HepG2 (cell line): Measurements from ENCODE around the gene FOSL2. TPM values are rescaled to one million over a fixed set of nuclear protein-coding genes. Genes with fewer than 3 reads are reported as not detected.

ENCODE experiments used
- ATRX ChIP-seq: sonication (generic); formaldehyde crosslinking; IDR thresholded peaks from 2 replicates; pipeline ENCODE4 v1.4.0; 2020; ENCODE audit warnings: missing genetic modification reagents, borderline replicate concordance
- BORCS8-MEF2B ChIP-seq: sonication (generic); formaldehyde crosslinking; IDR thresholded peaks from 2 replicates; pipeline ENCODE4 v1.8.0; 2022; ENCODE audit warnings: mild to moderate bottlenecking, missing genetic modification reagents
- FOXP4 ChIP-seq: sonication (generic); formaldehyde crosslinking; IDR thresholded peaks from 2 replicates; pipeline ENCODE4 v1.4.0; 2020; ENCODE audit warnings: missing genetic modification reagents
- HNRNPUL1 ChIP-seq: fragments of 200-400 bp; formaldehyde crosslinking; IDR thresholded peaks from 2 replicates; pipeline ENCODE4 v1.6.1; 2017; ENCODE audit warnings: low read depth, mild to moderate bottlenecking, low read length, moderate library complexity
- MEIS2 ChIP-seq: sonication (generic); formaldehyde crosslinking; IDR thresholded peaks from 2 replicates; pipeline ENCODE4 v1.9.0; 2021; ENCODE audit warnings: mild to moderate bottlenecking, missing genetic modification reagents
- MYC ChIP-seq: sonication (generic); formaldehyde crosslinking; IDR thresholded peaks from 2 replicates; pipeline ENCODE4 v1.9.0; 2021; ENCODE audit warnings: missing genetic modification reagents, borderline replicate concordance
- NR2F6 ChIP-seq, 2 experiments: IDR thresholded peaks; 2 replicates each; pipeline ENCODE4 v1.6.1; 2016; ENCODE audit warnings: antibody characterized with exemption in 1 of 2, mild to moderate bottlenecking in 1 of 2
- PAXIP1 ChIP-seq: sonication (generic); formaldehyde crosslinking; conservative IDR thresholded peaks from 2 replicates; pipeline ENCODE4 v1.4.0; 2020; ENCODE audit warnings: mild to moderate bottlenecking, missing genetic modification reagents, moderate library complexity
- POLR2A ChIP-seq, 2 experiments: IDR thresholded peaks; 2 replicates each; pipeline ENCODE4 v1.6.1; 2011; ENCODE audit warnings: low read depth in 2 of 2, low read length in 2 of 2, mild to moderate bottlenecking in 1 of 2, moderate library complexity in 1 of 2; ENCODE audit not compliant: insufficient read depth in 1 of 2
- POLR2AphosphoS2 ChIP-seq: IDR thresholded peaks from 2 replicates; pipeline ENCODE4 v1.6.1; 2011; ENCODE audit warnings: low read depth, low read length, improper control_type of control experiment
- POLR2AphosphoS5 ChIP-seq: IDR thresholded peaks from 2 replicates; pipeline ENCODE4 v1.6.1; 2012; ENCODE audit warnings: low read depth, low read length
- PRDM15 ChIP-seq: sonication (generic); formaldehyde crosslinking; IDR thresholded peaks from 2 replicates; pipeline ENCODE4 v1.4.0; 2020; ENCODE audit warnings: missing genetic modification reagents
- PRMT3 ChIP-seq: sonication (generic); formaldehyde crosslinking; IDR thresholded peaks from 2 replicates; pipeline ENCODE4 v1.8.1; 2022; ENCODE audit warnings: low read depth, mild to moderate bottlenecking, moderate library complexity, missing genetic modification reagents, borderline replicate concordance
- RELA ChIP-seq: sonication (generic); formaldehyde crosslinking; IDR thresholded peaks from 2 replicates; pipeline ENCODE4 v1.4.0; 2020; ENCODE audit warnings: missing genetic modification reagents
- SMARCE1 ChIP-seq: fragments of 450-650 bp; IDR thresholded peaks from 2 replicates; pipeline ENCODE4 v1.6.1; 2017; ENCODE audit warnings: borderline replicate concordance
- TEAD3 ChIP-seq: optimal IDR thresholded peaks from 2 replicates; pipeline ENCODE3; 2016; ENCODE audit warnings: borderline replicate concordance
- ZBTB1 ChIP-seq: sonication (generic); formaldehyde crosslinking; IDR thresholded peaks from 2 replicates; pipeline ENCODE4 v1.4.0; 2020; ENCODE audit warnings: missing genetic modification reagents, borderline replicate concordance
- ZBTB46 ChIP-seq: sonication (generic); formaldehyde crosslinking; IDR thresholded peaks from 2 replicates; pipeline ENCODE4 v1.4.0; 2020; ENCODE audit warnings: mild to moderate bottlenecking, missing genetic modification reagents, borderline replicate concordance
- ZNF441 ChIP-seq: sonication (generic); formaldehyde crosslinking; IDR thresholded peaks from 2 replicates; pipeline ENCODE4 v1.7.0; 2021; ENCODE audit warnings: missing genetic modification reagents, borderline replicate concordance
- polyA plus RNA-seq, 8 experiments: library from polyadenylated mRNA; depleted of rRNA in 3 of 8; stranded (reverse) in 7 of 8; unstranded in 1 of 8; fragments of >200 nt; fragmentation: Illumina TruSeq in 4 of 8; extraction: Trizol in 4 of 8; gene quantifications; 2 replicates each; pipeline versions ENCODE4 v1.2.1 to v1.2.3, GENCODE V29; 2011 to 2016; ENCODE audit warnings: low read depth in 4 of 8, missing spikeins in 1 of 8, mixed read lengths in 1 of 8; ENCODE audit not compliant: insufficient read depth in 1 of 8
- total RNA-seq, 5 experiments: library from RNA; depleted of rRNA; stranded (reverse); fragments of >200 nt; fragmentation: Illumina TruSeq; extraction: Trizol; gene quantifications; 2 replicates each; pipeline ENCODE4 v1.2.3, GENCODE V29; 2016; ENCODE audit warnings: low read depth in 1 of 5

FOSL2 gene
- total and polyA plus RNA-seq, 2 of the 13 experiments (the other 11 are each of a cell fraction or from before 2014, with no cell fraction given) = 3.4 to 18.1 TPM

- TF ChIP-seq NR2F6 (IDR thresholded peaks at IDR 0.05) (no peak), NR2F6 (CRISPR knock-in tag; IDR thresholded peaks at IDR 0.05) (no peak), POLR2AphosphoS5 (no peak), MYC (CRISPR knock-in tag) (peak; percentile 29; the same call in 1 of the 2 replicates), FOXP4 (CRISPR knock-in tag) (no peak; the same call in 1 of the 2 replicates), ZBTB46 (no peak), SMARCE1 (no peak), POLR2AphosphoS2 (no peak), HNRNPUL1 (no peak), PAXIP1 (no peak), ZBTB1 (no peak), ATRX (CRISPR knock-in tag) (no peak), PRDM15 (no peak), MEIS2 (CRISPR knock-in tag) (no peak), PRMT3 (CRISPR knock-in tag) (no peak), BORCS8-MEF2B (CRISPR knock-in tag) (0 out of 2 replicates have a peak, but pooled peaks have one; percentile 8), POLR2A (IDR thresholded peaks at IDR 0.05; ENCODE audit: insufficient read depth in 1 of 2, low read depth in 2 of 2, low read length in 2 of 2) (peak in 1 of 2 experiments; percentile 41; a peak in 2 of 4 replicates), TEAD3 (CRISPR knock-in tag) (no peak), ZNF441 (CRISPR knock-in tag) (no peak), RELA (CRISPR knock-in tag) (peak; percentile 13; the same call in 1 of the 2 replicates)
These were observed 2.4 kb upstream of the FOSL2 start (continued) for GRCh38 chr2:28390241-28390745.
